ENCODE data around the gene GYG1.
"Not testable (repeated sequence)": the region's sequence is repeated elsewhere in the genome, so short reads cannot be mapped to it uniquely, and the experiment has no call there.

GYG1 gene

DNA sequence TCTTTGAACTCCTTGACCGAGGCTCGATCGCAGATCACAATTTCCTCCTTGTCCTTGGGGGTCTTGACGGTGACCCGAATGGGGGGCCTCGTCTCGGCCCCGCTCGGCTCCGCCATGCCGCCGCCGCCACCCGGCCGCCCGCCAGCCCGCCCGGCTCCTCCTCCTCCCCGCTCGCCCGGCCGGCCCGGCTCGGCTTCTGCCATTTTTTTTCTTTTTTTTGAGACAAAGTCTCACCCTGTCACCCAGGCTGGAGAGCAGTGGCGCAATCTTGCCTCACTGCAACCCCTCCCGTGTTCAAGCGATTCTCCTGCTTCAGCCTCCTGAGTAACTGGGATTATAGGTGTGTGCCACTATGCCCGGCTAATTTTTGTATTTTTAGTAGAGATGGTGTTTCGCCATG, 3.8 kb upstream of the GYG1 start:
- not testable (repeated sequence) for DNase-seq (ENCODE audit: low read depth in 2 of 3, low spot score in 2 of 3)

- no peak for DNase-seq (ENCODE audit: low read depth in 2 of 3, low spot score in 2 of 3)
These were observed 1.1 kb upstream of the GYG1 start for GRCh38 chr3:148990236-148990635.

- DNase-seq (ENCODE audit: low read depth in 2 of 3, low spot score in 2 of 3): peak in 2 of 3 experiments; percentile 13 to 23
These were observed 791 bp downstream of the GYG1 start for GRCh38 chr3:148992027-148992634.

- DNase-seq (ENCODE audit: low read depth in 2 of 3, low spot score in 2 of 3): no peak
These were observed 1.4 kb downstream of the GYG1 start for GRCh38 chr3:148992635-148993255.

DNA sequence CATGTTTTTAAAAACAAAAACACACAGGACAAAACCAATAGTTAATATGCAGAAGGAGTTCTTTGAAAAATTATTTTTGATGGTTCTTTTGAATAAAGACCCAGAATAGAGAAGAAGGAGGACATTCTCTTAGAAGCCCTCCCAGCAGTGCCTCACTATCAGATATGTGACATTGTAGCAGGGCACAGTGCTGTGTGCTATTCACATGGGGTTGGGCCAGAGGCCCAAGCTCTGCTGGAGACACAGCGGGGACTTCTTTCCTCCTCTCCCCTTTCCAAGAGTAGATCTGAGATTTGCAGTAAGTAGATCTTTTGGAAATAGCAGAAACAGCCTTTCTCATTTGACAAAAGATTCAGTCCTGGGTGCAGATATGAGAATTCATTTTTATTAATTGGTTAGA, 6.3 kb downstream of the GYG1 start:
- DNase-seq (ENCODE audit: low read depth in 2 of 3, low spot score in 2 of 3): no peak

GRCh38 chr3:148998297-148998696, 7.0 kb downstream of the GYG1 start:
- no peak for DNase-seq (ENCODE audit: low read depth in 2 of 3, low spot score in 2 of 3)

DNA sequence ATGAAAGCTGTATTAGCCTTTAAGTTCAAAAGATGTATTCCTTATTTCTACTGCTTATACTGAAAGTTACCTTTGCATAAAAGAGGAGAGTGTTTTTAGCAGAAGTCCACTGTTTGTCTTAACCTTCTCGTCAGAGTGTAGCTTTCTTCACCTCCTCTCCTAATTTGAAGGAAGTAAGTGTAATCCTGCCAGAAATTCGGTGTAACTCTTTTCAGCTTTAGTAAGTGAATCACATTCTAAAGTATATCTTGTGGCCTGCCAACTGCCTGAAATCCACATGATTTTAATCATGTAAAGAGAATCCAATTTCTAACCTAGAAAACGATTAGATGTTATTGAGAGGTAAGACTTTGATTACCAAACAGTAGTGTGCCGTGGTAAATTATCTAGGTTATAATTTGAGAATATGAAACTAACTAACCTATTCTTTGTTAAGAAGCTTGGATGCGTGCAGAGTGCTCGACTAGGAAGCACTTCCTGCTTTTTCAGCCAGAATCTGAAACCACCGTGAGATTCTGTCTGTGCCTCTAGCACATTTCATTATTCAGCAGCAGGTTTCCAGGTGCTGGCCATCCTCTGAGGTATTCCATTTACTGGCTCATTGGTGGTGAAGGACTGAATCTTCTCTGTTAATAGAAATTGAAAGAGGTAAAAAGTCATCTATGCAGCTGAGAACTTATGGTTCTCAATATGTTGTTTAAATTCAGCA, 7.5 kb downstream of the GYG1 start:
- DNase-seq (ENCODE audit: low read depth in 2 of 3, low spot score in 2 of 3): no peak

DNA sequence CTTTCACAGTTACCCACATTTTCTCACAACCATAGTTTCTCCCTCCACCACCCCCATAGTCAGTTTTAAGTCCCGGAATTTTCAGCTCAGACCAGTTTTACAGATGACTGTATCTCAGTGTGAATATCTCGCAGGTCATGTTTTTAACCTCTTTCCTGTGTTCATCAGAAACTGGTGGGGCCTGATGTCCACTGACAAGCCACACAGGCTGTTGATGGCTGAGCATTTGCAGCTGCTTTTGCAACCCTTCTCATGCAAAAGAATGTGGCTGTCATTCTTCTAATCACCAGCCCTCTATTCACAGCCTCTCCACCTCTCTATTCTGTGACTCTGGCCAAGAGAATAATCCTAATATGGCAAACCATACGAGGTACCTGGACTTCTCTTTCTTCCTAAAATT, 8.5 kb downstream of the GYG1 start:
- no peak for DNase-seq (ENCODE audit: low read depth in 2 of 3, low spot score in 2 of 3)

GRCh38 chr3:149000206-149000745, 8.9 kb downstream of the GYG1 start:
- no peak for DNase-seq (ENCODE audit: low read depth in 2 of 3, low spot score in 2 of 3)

- DNase-seq (ENCODE audit: low read depth in 2 of 3, low spot score in 2 of 3): no peak
These were observed 10.4 kb downstream of the GYG1 start for GRCh38 chr3:149001727-149002126.

DNA sequence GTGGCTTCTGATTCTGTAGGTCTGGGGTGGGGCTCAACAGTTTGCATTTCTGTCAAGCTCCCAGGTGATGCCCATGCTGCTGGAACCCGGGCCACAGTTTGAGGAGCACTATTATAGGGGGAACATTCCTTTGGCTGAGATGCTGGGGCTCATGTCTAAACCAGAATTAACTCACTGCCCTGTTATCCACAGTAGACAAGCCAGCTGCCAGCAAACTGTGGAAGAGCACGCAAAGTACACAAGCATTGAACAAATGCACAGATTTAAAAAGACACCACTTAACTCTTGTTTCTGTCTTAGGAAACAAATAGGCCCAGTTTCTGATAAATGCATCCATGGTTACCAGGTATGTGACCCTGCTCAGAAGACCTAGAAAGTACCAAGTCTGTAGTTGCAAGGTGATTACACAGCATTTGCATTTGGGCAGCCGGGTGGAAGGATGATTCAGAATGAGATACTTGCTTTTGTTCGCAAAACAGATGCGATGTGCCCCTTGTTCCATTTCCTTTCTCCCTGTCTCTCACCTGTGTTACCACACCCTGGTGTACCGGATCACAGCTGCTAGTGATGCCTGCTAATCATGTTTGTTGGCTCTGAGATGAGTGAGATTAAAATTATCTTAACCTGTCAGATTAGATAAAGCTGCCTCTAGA, 12.4 kb downstream of the GYG1 start:
- DNase-seq (ENCODE audit: low read depth in 2 of 3, low spot score in 2 of 3): no peak

GRCh38 chr3:149004622-149005021, 13.3 kb downstream of the GYG1 start:
- no peak for DNase-seq (ENCODE audit: low read depth in 2 of 3, low spot score in 2 of 3)

GRCh38 chr3:149005416-149005815, 14.1 kb downstream of the GYG1 start:
- DNase-seq (ENCODE audit: low read depth in 2 of 3, low spot score in 2 of 3): no peak

- DNase-seq (ENCODE audit: low read depth in 2 of 3, low spot score in 2 of 3): no peak
These were observed 16.4 kb downstream of the GYG1 start for GRCh38 chr3:149007567-149008257.

- no peak for DNase-seq (ENCODE audit: low read depth in 2 of 3, low spot score in 2 of 3)
These were observed 18.4 kb downstream of the GYG1 start for GRCh38 chr3:149009732-149010131.

- no peak for DNase-seq (ENCODE audit: low read depth in 2 of 3, low spot score in 2 of 3)
These were observed 19.2 kb downstream of the GYG1 start for GRCh38 chr3:149010504-149010951.

DNA sequence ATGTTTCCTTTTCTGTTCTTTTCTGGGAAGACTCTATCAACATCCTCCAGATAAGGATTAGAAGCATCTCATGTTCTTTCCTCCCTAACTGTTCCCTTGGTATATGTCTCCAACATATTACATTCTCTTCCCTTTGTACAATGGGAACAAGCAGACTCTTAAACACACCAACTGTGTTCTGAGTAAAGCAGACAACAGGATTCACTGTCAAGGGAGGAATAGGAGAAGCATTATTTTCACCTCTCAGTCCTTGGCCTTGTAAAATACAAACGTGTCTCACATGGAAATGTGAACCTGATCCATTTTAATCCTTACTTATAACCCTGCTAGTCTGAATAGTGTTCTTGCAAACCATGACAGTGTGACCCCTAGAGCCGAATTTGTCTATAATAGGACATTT, 19.6 kb downstream of the GYG1 start:
- no peak for DNase-seq (ENCODE audit: low read depth in 2 of 3, low spot score in 2 of 3)

DNA sequence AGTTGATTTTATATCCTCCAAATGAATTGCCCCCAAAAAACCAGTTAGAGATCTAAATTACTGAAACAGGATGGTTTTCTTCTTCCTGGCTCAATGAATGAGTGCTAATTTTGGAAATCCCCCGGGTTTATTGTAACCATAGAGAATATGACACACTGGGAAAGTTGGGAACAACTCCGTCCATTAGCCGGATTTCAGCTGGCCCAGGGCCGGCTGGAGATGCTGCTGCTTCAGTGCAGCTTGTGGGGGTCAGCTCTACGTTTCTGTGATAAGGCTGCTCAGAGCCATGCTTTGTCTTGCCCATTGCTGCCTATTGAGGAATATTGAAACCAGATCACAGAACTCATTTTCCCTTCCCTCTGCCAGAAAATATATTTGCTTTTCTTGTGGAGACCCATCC, 20.3 kb downstream of the GYG1 start:
- DNase-seq (ENCODE audit: low read depth in 2 of 3, low spot score in 2 of 3): no peak

DNA sequence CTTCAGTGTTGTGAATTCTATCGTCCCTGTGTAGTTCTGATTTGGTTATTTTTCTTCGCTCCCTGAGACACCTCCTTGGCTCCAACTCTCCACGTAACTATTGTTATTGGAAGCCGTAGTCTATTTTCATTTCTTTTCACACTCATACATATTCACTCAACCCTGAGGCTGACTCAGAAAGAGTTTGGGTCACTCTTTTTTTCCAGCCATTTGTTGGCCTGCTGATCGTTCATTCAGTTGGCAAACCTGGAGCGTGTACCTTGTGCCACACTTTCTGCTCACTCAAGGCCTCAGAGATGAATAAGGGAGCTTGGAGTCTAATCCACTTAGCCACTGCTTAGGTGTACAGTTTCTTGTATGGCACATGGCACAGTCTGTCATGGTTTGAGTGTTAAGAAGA, 22.4 kb downstream of the GYG1 start:
- no peak for DNase-seq (ENCODE audit: low read depth in 2 of 3, low spot score in 2 of 3)

DNA sequence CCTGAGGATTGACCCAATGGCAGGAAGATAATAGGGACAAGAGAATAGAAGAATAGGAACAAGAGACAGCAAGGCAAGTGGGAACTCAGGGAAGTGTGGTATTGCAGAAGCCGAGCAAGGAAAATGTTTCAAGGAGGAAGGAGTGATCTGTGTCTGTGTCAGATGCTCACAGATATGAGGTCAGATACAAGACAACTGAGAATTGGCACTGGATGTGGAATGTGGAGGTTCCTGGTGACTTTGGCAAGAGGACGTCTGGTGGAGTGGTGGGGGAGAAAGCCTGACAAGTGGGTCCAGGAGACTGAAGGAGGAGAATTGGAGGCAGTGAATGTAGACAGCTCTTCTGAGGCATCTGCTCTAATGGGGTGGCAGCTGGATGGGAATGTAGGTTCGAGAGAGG, 24.1 kb downstream of the GYG1 start:
- DNase-seq (ENCODE audit: low read depth in 2 of 3, low spot score in 2 of 3): no peak

DNA sequence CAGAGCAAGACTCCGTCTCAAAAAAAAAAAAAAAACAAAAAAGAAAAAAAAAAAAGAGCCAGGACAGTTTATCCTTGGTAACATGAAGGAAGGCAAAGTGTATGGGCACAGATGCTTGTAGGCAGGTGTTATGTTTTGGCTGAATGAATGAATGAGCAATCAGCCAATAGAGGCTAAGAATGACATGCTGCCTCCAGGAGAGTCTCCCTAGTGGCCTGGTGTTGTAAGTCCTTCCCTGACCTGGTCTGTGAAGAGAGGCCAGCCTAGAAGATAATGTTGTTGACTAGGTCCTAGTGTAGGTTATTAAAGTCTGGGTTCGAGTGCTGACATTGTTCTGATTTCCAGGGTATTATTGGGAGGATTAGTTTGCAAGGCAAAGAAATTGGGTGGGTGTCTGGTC, 24.9 kb downstream of the GYG1 start:
- DNase-seq (ENCODE audit: low read depth in 2 of 3, low spot score in 2 of 3): no peak

Data from activated CD8-positive, alpha-beta memory T cell treated with anti-CD3 and anti-CD28 coated beads for 48 hours (primary cell).